ENCODE results near the gene OR6B2. TPM values are rescaled to one million over a fixed set of nuclear protein-coding genes. Genes with fewer than 3 reads are reported as not detected.

Gene OR6B2
- total RNA-seq, 1 donor from 2014 or later, result not detected

DNA sequence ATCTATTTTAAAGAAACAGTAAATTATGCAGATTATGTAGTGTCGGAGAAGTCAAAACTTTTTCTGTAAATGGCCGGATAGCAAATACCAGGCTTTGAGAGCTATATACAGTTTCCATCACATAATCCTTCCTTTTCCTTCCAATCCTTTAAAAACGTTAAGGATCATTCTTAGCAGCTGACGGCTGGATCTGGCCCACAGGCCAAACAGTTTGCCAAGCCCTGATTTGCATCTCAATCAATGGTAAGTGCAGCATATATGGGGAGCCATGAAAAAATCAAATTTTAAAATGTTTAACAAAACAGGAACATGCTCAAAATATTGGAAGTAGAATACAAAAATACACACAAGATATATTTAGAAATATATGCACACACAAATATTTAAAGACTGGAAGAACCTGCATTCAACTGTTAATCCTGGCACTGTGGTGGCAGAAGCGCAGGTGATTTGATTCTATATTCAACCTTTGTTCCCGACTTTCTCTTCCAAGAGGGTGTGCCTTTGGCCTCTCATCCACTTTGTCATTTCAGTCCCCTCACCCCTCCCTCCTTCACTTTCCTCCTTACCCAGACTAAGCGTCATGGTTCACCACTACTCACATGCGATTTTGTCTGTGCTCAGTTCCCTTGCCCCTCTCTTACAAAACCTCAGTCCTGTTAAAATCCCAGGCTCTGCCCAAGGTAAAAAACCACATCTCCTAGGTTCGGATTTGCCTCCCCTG is 32.4 kb downstream of the OR6B2 start:
- Mint-ChIP-seq H3K27me3 (ENCODE audit: unreplicated experiment) (peaks cover 2% of the 10 kb centered on the region), H3K27ac (ENCODE audit: unreplicated experiment) (peak overlapping the region; percentile 25), H3K4me3 (ENCODE audit: unreplicated experiment) (no peak overlapping the region), H3K36me3 (ENCODE audit: unreplicated experiment) (no peaks in the 10 kb centered on the region), H3K9me3 (ENCODE audit: unreplicated experiment) (peaks cover 2% of the 10 kb centered on the region), H3K4me1 (ENCODE audit: low read depth, unreplicated experiment) (peaks cover 10% of the 10 kb centered on the region)
- no peak for TF ChIP-seq CTCF (IDR thresholded peaks at IDR 0.05; ENCODE audit: partially characterized antibody, unreplicated experiment)
- DNase-seq, result no peak

GRCh38 chr2:239994086-239994485 is 36.1 kb downstream of the OR6B2 start:
- H3K27ac Mint-ChIP-seq (ENCODE audit: unreplicated experiment), result no peak overlapping the region
- H3K36me3 Mint-ChIP-seq (ENCODE audit: unreplicated experiment), result no peaks in the 10 kb centered on the region
- no peaks in the 10 kb centered on the region for H3K9me3 Mint-ChIP-seq (ENCODE audit: unreplicated experiment)
- peaks cover 16% of the 10 kb centered on the region for H3K4me1 Mint-ChIP-seq (ENCODE audit: low read depth, unreplicated experiment)
- peaks cover 2% of the 10 kb centered on the region for H3K27me3 Mint-ChIP-seq (ENCODE audit: unreplicated experiment)
- no peak for TF ChIP-seq CTCF (IDR thresholded peaks at IDR 0.05; ENCODE audit: partially characterized antibody, unreplicated experiment)
- H3K4me3 Mint-ChIP-seq (ENCODE audit: unreplicated experiment), result no peak overlapping the region
- DNase-seq, result no peak

GRCh38 chr2:239993291-239993690 is 36.9 kb downstream of the OR6B2 start:
- Mint-ChIP-seq H3K9me3 (ENCODE audit: unreplicated experiment) (no peaks in the 10 kb centered on the region), H3K27ac (ENCODE audit: unreplicated experiment) (peak overlapping the region; percentile 24), H3K4me1 (ENCODE audit: low read depth, unreplicated experiment) (peaks cover 16% of the 10 kb centered on the region), H3K4me3 (ENCODE audit: unreplicated experiment) (no peak overlapping the region), H3K27me3 (ENCODE audit: unreplicated experiment) (peaks cover 2% of the 10 kb centered on the region), H3K36me3 (ENCODE audit: unreplicated experiment) (no peaks in the 10 kb centered on the region)
- no peak for TF ChIP-seq CTCF (IDR thresholded peaks at IDR 0.05; ENCODE audit: partially characterized antibody, unreplicated experiment)
- no peak for DNase-seq

DNA sequence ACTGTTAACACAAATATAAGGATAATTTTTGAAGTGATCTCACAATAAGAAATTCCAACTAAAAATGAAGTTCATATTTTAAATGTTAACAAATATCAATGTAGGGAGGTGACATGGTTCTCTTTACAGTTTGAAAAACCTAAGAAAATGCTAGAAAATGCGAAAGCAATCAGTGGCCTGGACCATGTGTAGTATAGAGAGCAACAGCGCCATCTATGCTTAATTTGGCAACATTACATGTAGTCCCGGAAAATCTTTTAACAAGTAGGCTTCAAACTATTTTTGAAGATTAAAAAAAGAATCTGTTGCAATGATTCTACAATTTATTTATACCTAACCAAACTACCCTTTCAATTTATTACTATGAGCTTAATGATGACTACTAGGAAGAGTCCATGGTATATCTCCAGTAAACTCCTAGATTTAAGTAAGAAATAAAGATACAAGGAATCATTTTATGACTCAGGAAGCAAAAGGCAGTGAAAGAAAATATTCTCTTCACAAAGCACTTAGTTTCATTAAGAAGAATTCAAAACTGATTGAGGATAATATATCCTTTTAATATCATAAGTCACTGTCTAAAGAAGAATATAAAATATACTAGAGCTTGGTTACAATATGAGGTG is 38.4 kb downstream of the OR6B2 start:
- Mint-ChIP-seq H3K4me3 (ENCODE audit: unreplicated experiment) (no peak overlapping the region), H3K9me3 (ENCODE audit: unreplicated experiment) (no peaks in the 10 kb centered on the region), H3K36me3 (ENCODE audit: unreplicated experiment) (no peaks in the 10 kb centered on the region), H3K27ac (ENCODE audit: unreplicated experiment) (no peak overlapping the region), H3K4me1 (ENCODE audit: low read depth, unreplicated experiment) (peaks cover 13% of the 10 kb centered on the region), H3K27me3 (ENCODE audit: unreplicated experiment) (no peaks in the 10 kb centered on the region)
- no peak for DNase-seq
- peak; percentile 95 for TF ChIP-seq CTCF (IDR thresholded peaks at IDR 0.05; ENCODE audit: partially characterized antibody, unreplicated experiment)

GRCh38 chr2:239990966-239991365 is 39.3 kb downstream of the OR6B2 start:
- Mint-ChIP-seq H3K27ac (ENCODE audit: unreplicated experiment) (no peak overlapping the region), H3K36me3 (ENCODE audit: unreplicated experiment) (no peaks in the 10 kb centered on the region), H3K4me1 (ENCODE audit: low read depth, unreplicated experiment) (peaks cover 13% of the 10 kb centered on the region), H3K27me3 (ENCODE audit: unreplicated experiment) (no peaks in the 10 kb centered on the region), H3K4me3 (ENCODE audit: unreplicated experiment) (no peak overlapping the region), H3K9me3 (ENCODE audit: unreplicated experiment) (no peaks in the 10 kb centered on the region)
- no peak for TF ChIP-seq CTCF (IDR thresholded peaks at IDR 0.05; ENCODE audit: partially characterized antibody, unreplicated experiment)
- no peak for DNase-seq
